HepG2 (cell line): ENCODE data around the gene PLXNA3. TPM values are rescaled to one million over a fixed set of nuclear protein-coding genes. Genes with fewer than 3 reads are reported as not detected.
A peak's percentile ranks its signal among the peaks of the same experiment; 100 is the strongest.

Experiments used
- ATAC-seq: fragments of 200-7000 bp; cut with Tn5 transposase; 3 replicates; pipeline ENCODE4 v1.9.1; 2020; ENCODE audit warnings: mild to moderate bottlenecking, moderate library complexity
- BruUV-seq: library from RNA; stranded (reverse); fragments of 400-500 nt; replicated peaks from 2 replicates; lab custom pipeline; 2021; lab: Mats Ljungman, UMichigan
- CTCF ChIA-PET: fragments of 300-600 bp; formaldehyde crosslinking; extraction: SDS; loops from one replicate; lab custom pipeline; 2021; ENCODE audit warnings: low total read pairs, inconsistent platforms, low intra/inter-chr PET ratio; lab: Yijun Ruan, JAX
- POLR2A ChIA-PET: fragments of 350-600 bp; sonication (Branson Sonifier 250); formaldehyde crosslinking; loops from one replicate; lab custom pipeline; 2020; ENCODE audit warnings: antibody characterized with exemption, inconsistent platforms; lab: Yijun Ruan, JAX
- DNase-seq: peaks from one replicate; pipeline ENCODE4 v3.0.0-alpha.2; 2015; ENCODE audit warnings: low spot score
- FAIRE-seq: peaks from 3 replicates; lab custom pipeline; 2011; peaks lifted over from hg19 to GRCh38; lab: Jason Lieb, UNC
- H2AFZ ChIP-seq: one replicate; pipeline ENCODE4 v1.6.1; 2011; ENCODE audit warnings: low read length, inconsistent platforms
- H3K27ac ChIP-seq: fragments of 300-600 bp; 3 replicates; pipeline ENCODE4 v1.8.0; 2011; ENCODE audit warnings: mixed run types, mild to moderate bottlenecking, mixed read lengths, low read length, inconsistent platforms; ENCODE audit not compliant: insufficient read depth; ENCODE audit errors: extremely low read length
- H3K27me3 ChIP-seq, 2 experiments: fragments of 200-600 bp in 1 of 2; 2 replicates in 1 of 2; 3 replicates in 1 of 2; pipeline versions ENCODE4 v1.6.0 to v1.8.0; 2011; ENCODE audit warnings: low read length in 2 of 2, mild to moderate bottlenecking in 2 of 2, moderate library complexity in 2 of 2, inconsistent platforms in 1 of 2; ENCODE audit not compliant: insufficient read depth in 2 of 2, control insufficient read depth in 1 of 2
- H3K36me3 ChIP-seq, 2 experiments: fragments of 200-600 bp in 1 of 2; replicated peaks in 1 of 2; 2 replicates in 1 of 2; 3 replicates in 1 of 2; pipeline versions ENCODE4 v1.5.1 to v1.8.0; 2011; ENCODE audit warnings: low read length in 2 of 2, inconsistent platforms in 1 of 2; ENCODE audit not compliant: insufficient read depth in 2 of 2, control insufficient read depth in 1 of 2
- H3K4me1 ChIP-seq: 2 replicates; pipeline ENCODE4 v1.5.1; 2012; ENCODE audit warnings: low read length, inconsistent platforms; ENCODE audit not compliant: insufficient read depth
- H3K4me2 ChIP-seq: 2 replicates; pipeline ENCODE4 v1.6.0; 2011; ENCODE audit warnings: low read depth, low read length, inconsistent platforms
- H3K4me3 ChIP-seq, 3 experiments: fragments of 200-600 bp in 1 of 3; sonication (generic), shearing (Covaris generic) in 1 of 3; replicated peaks in 1 of 3; 2 replicates each; pipeline ENCODE4 v1.5.1; 2011 to 2016; ENCODE audit warnings: low read length in 3 of 3, inconsistent platforms in 2 of 3, low read depth in 2 of 3, mild to moderate bottlenecking in 2 of 3, control low read depth in 1 of 3, mixed read lengths in 1 of 3; ENCODE audit not compliant: insufficient read depth in 1 of 3
- H3K79me2 ChIP-seq: one replicate; pipeline ENCODE4 v1.6.1; 2011; ENCODE audit warnings: low read length, inconsistent platforms; ENCODE audit not compliant: insufficient read depth
- H3K9ac ChIP-seq: 2 replicates; pipeline ENCODE4 v1.6.0; 2011; ENCODE audit warnings: mild to moderate bottlenecking, low read depth, low read length, inconsistent platforms; ENCODE audit not compliant: insufficient read depth
- H3K9me3 ChIP-seq: 2 replicates; pipeline ENCODE4 v1.5.1; 2012; ENCODE audit warnings: mild to moderate bottlenecking, low read length
- H4K20me1 ChIP-seq: 2 replicates; pipeline ENCODE4 v1.6.0; 2011; ENCODE audit warnings: inconsistent platforms, mild to moderate bottlenecking, low read length, moderate library complexity; ENCODE audit not compliant: insufficient read depth
- ADNP ChIP-seq: sonication (generic); formaldehyde crosslinking; IDR thresholded peaks from 2 replicates; pipeline ENCODE4 v1.4.0; 2020; ENCODE audit warnings: missing genetic modification reagents
- FOXK1 ChIP-seq: sonication (generic); formaldehyde crosslinking; IDR thresholded peaks from 2 replicates; pipeline ENCODE4 v1.4.0; 2020; ENCODE audit warnings: low read depth, missing genetic modification reagents, borderline replicate concordance
- GATAD2A ChIP-seq: IDR thresholded peaks from 2 replicates; pipeline ENCODE4 v1.6.1; 2016
- MAZ ChIP-seq, 2 experiments: sonication (generic) in 1 of 2; formaldehyde crosslinking in 1 of 2; IDR thresholded peaks; 2 replicates each; pipeline versions ENCODE4 v1.5.0 to v1.6.1; 2012 to 2020; ENCODE audit warnings: low read depth in 2 of 2, mild to moderate bottlenecking in 2 of 2, borderline replicate concordance in 1 of 2, improper control_type of control experiment in 1 of 2, low read length in 1 of 2, missing genetic modification reagents in 1 of 2, moderate library complexity in 1 of 2
- NFKBIZ ChIP-seq: IDR thresholded peaks from 2 replicates; pipeline ENCODE4 v1.6.1; 2018; ENCODE audit warnings: missing genetic modification reagents, missing compliant biosample characterization
- ZNF563 ChIP-seq: sonication (generic); formaldehyde crosslinking; IDR thresholded peaks from 2 replicates; pipeline ENCODE4 v1.8.0; 2022; ENCODE audit warnings: mild to moderate bottlenecking, moderate library complexity, missing genetic modification reagents
- ZNF574 ChIP-seq: sonication (generic); formaldehyde crosslinking; IDR thresholded peaks from 2 replicates; pipeline ENCODE4 v1.4.0; 2020; ENCODE audit warnings: missing genetic modification reagents
- WGBS: methylation state at CpG from one replicate; pipeline ENCODE4 v1.1.6; 2017; ENCODE audit warnings: low lambda C conversion rate; 5-methylcytosine and 5-hydroxymethylcytosine counted together
- in situ Hi-C: cut with HindIII; loops from 2 replicates; pipeline ENCODE4 v1.10.0; 2017; ENCODE audit warnings: low pct_unique_long_range_greater_than_20kb; ENCODE audit not compliant: extremely low pct_ligation_motif_present
- intact Hi-C: fragments of 100-400 bp; cut with micrococcal nuclease; formaldehyde crosslinking; loops from one replicate; pipeline ENCODE4 v1.10.0; 2022; ENCODE audit not compliant: unreplicated experiment
- polyA plus RNA-seq, 8 experiments: library from polyadenylated mRNA; depleted of rRNA in 3 of 8; stranded (reverse) in 7 of 8; unstranded in 1 of 8; fragments of >200 nt; fragmentation: Illumina TruSeq in 4 of 8; extraction: Trizol in 4 of 8; gene quantifications; 2 replicates each; pipeline versions ENCODE4 v1.2.1 to v1.2.3, GENCODE V29; 2011 to 2016; ENCODE audit warnings: low read depth in 4 of 8, missing spikeins in 1 of 8, mixed read lengths in 1 of 8; ENCODE audit not compliant: insufficient read depth in 1 of 8
- total RNA-seq, 5 experiments: library from RNA; depleted of rRNA; stranded (reverse); fragments of >200 nt; fragmentation: Illumina TruSeq; extraction: Trizol; gene quantifications; 2 replicates each; pipeline ENCODE4 v1.2.3, GENCODE V29; 2016; ENCODE audit warnings: low read depth in 1 of 5
- TF ChIP-seq, protein P1 (sequence below): sonication (generic); formaldehyde crosslinking; IDR thresholded peaks from 2 replicates; pipeline ENCODE4 v1.5.0; 2020; ENCODE audit warnings: mild to moderate bottlenecking, missing genetic modification reagents, borderline replicate concordance
- TF ChIP-seq, protein P2 (sequence below): sonication (generic); formaldehyde crosslinking; IDR thresholded peaks from 2 replicates; pipeline ENCODE4 v1.9.0; 2022; ENCODE audit warnings: low read depth, missing genetic modification reagents
- TF ChIP-seq, protein P3 (sequence below): IDR thresholded peaks from 2 replicates; pipeline ENCODE4 v1.6.1; 2016; ENCODE audit warnings: missing genetic modification reagents, missing compliant biosample characterization

Gene PLXNA3
- total and polyA plus RNA-seq, 2 of the 13 experiments (the other 11 are each of a cell fraction or from before 2014, with no cell fraction given): 5.8 to 20.6 TPM

GRCh38 chrX:154490414-154491083 lies 32.5 kb downstream of the PLXNA3 start, which contains the start of gene SLC10A3:
Gene SLC10A3 (minus strand): TSS chrX:154490629. CDS start chrX:154488940, 1,689 bp downstream.
- CTCF ChIA-PET: no interaction called here
- Histone ChIP-seq H3K9me3 (no peaks in the 10 kb centered on the region), H3K4me3 (peak within 1 kb of the TSS; percentile 68 to 78 (median 72)), H3K27ac (peak within 1 kb of the TSS; percentile 73), H3K4me2 (peak within 1 kb of the TSS; percentile 76), H3K36me3 (no peaks in the 10 kb centered on the region), H2AFZ (no peak within 1 kb of the TSS), H3K4me1 (peaks cover 12% of the 10 kb centered on the region), H3K79me2 (no peaks in the 10 kb centered on the region), H3K9ac (peak within 1 kb of the TSS; percentile 77), H4K20me1 (no peaks in the 10 kb centered on the region), H3K27me3 (no peaks in the 10 kb centered on the region)
- POLR2A ChIA-PET: interaction anchor here (0.6 to 3.0 kb wide), 25 partner anchors 8 to 121 kb away, joined by 3 to 31 read pairs (median 4); partner anchors contain the start of genes DNASE1L1, EMD, FAM3A and IKBKG
- WGBS: no CpG with 5 or more reads among the region's 71 CpGs
- in situ Hi-C loops: no loop called here
- peak; percentile 87 for DNase-seq
- peak; percentile 92 for ATAC-seq
- no TSS peak for BruUV-seq
- peak; percentile 87 for FAIRE-seq
- intact Hi-C loops: no loop called here
- TF ChIP-seq FOXK1: peak; percentile 21; the same call in 1 of the 2 replicates
- TF ChIP-seq MAZ (IDR thresholded peaks at IDR 0.05; ENCODE audit: borderline replicate concordance, low read depth, low read length): no peak
- peak; percentile 47 for TF ChIP-seq MAZ (CRISPR knock-in tag; IDR thresholded peaks at IDR 0.05; ENCODE audit: low read depth)
- TF ChIP-seq, protein P1, sequence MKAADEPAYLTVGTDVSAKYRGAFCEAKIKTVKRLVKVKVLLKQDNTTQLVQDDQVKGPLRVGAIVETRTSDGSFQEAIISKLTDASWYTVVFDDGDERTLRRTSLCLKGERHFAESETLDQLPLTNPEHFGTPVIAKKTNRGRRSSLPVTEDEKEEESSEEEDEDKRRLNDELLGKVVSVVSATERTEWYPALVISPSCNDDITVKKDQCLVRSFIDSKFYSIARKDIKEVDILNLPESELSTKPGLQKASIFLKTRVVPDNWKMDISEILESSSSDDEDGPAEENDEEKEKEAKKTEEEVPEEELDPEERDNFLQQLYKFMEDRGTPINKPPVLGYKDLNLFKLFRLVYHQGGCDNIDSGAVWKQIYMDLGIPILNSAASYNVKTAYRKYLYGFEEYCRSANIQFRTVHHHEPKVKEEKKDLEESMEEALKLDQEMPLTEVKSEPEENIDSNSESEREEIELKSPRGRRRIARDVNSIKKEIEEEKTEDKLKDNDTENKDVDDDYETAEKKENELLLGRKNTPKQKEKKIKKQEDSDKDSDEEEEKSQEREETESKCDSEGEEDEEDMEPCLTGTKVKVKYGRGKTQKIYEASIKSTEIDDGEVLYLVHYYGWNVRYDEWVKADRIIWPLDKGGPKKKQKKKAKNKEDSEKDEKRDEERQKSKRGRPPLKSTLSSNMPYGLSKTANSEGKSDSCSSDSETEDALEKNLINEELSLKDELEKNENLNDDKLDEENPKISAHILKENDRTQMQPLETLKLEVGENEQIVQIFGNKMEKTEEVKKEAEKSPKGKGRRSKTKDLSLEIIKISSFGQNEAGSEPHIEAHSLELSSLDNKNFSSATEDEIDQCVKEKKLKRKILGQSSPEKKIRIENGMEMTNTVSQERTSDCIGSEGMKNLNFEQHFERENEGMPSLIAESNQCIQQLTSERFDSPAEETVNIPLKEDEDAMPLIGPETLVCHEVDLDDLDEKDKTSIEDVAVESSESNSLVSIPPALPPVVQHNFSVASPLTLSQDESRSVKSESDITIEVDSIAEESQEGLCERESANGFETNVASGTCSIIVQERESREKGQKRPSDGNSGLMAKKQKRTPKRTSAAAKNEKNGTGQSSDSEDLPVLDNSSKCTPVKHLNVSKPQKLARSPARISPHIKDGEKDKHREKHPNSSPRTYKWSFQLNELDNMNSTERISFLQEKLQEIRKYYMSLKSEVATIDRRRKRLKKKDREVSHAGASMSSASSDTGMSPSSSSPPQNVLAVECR: peak; percentile 40; the same call in 1 of the 2 replicates
- peak; percentile 48 for TF ChIP-seq ZNF574
- TF ChIP-seq, protein P2, sequence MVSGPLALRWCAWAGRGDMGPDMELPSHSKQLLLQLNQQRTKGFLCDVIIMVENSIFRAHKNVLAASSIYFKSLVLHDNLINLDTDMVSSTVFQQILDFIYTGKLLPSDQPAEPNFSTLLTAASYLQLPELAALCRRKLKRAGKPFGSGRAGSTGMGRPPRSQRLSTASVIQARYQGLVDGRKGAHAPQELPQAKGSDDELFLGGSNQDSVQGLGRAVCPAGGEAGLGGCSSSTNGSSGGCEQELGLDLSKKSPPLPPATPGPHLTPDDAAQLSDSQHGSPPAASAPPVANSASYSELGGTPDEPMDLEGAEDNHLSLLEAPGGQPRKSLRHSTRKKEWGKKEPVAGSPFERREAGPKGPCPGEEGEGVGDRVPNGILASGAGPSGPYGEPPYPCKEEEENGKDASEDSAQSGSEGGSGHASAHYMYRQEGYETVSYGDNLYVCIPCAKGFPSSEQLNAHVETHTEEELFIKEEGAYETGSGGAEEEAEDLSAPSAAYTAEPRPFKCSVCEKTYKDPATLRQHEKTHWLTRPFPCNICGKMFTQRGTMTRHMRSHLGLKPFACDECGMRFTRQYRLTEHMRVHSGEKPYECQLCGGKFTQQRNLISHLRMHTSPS (CRISPR knock-in tag): 0 out of 2 replicates have a peak, but pooled peaks have one; percentile 23
- TF ChIP-seq GATAD2A (CRISPR knock-in tag): no peak
- peak; percentile 60; the same call in 1 of the 2 replicates for TF ChIP-seq ZNF563
- TF ChIP-seq, protein P3, sequence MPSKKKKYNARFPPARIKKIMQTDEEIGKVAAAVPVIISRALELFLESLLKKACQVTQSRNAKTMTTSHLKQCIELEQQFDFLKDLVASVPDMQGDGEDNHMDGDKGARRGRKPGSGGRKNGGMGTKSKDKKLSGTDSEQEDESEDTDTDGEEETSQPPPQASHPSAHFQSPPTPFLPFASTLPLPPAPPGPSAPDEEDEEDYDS (CRISPR knock-in tag): peak; percentile 50; the same call in 1 of the 2 replicates
- TF ChIP-seq NFKBIZ (CRISPR knock-in tag): no peak
- no peak for TF ChIP-seq ADNP (CRISPR knock-in tag)
